ENCODE measurements around the gene WDR49. TPM values are rescaled to one million over a fixed set of nuclear protein-coding genes. Genes with fewer than 3 reads are reported as not detected.

WDR49 gene
- total and polyA plus RNA-seq, 2 donors (not counting 1 experiment from before 2014, with no cell fraction given), result 0.88 to 1.4 TPM

Small RNAs within 50 kb of the gene (small RNA-seq; reads per million reads assigned to genes)
- not detected for gene HMGN1P8 (ENCODE audit: insufficient read length, low read depth, low replicate concordance)

Other genes with a start within 250 kb of the WDR49 start
- gene SERPINI2, start 179.9 kb downstream of the WDR49 start, total RNA-seq, result not detected in 2 replicates
- 0.27 TPM in 1 of 2 replicates, not detected in the other for gene SERPINI2, start 179.9 kb downstream of the WDR49 start, polyA plus RNA-seq
- gene PDCD10, start 81.0 kb upstream of the WDR49 start, total RNA-seq, result 54.4 and 58.0 TPM in 2 replicates
- gene PDCD10, start 81.0 kb upstream of the WDR49 start, polyA plus RNA-seq, result 25.7 and 30.9 TPM in 2 replicates
- 5.6 and 7.0 TPM in 2 replicates for gene SERPINI1, start 81.8 kb upstream of the WDR49 start, total RNA-seq
- 6.8 and 8.4 TPM in 2 replicates for gene SERPINI1, start 81.8 kb upstream of the WDR49 start, polyA plus RNA-seq

All from B cell (primary cell).